H1 (cell line): ENCODE measurements around the gene TEX48. TPM values are rescaled to one million over a fixed set of nuclear protein-coding genes. Genes with fewer than 3 reads are reported as not detected.

Experiments
- CTCF ChIA-PET: fragments of 300-600 bp; sonication (Branson Sonifier 250); formaldehyde crosslinking; loops from one replicate; lab custom pipeline; 2021; ENCODE audit not compliant: partially characterized antibody; lab: Charles Lee
- POLR2A ChIA-PET: fragments of 300-600 bp; sonication (Branson Sonifier 250); formaldehyde crosslinking; loops from one replicate; lab custom pipeline; 2021; ENCODE audit warnings: inconsistent platforms; ENCODE audit not compliant: partially characterized antibody; lab: Charles Lee
- DNase-seq, 2 experiments: peaks; one replicate each; pipeline versions ENCODE4 v3.0.0 to v3.0.0-alpha.2; 2010 to 2022; ENCODE audit warnings: low spot score in 2 of 2, low read depth in 1 of 2, mixed read lengths in 1 of 2
- FAIRE-seq: peaks from 2 replicates; lab custom pipeline; 2011; peaks lifted over from hg19 to GRCh38; lab: Jason Lieb, UNC
- H2AFZ ChIP-seq: 2 replicates; pipeline ENCODE4 v1.8.1; 2012; ENCODE audit warnings: low read length, inconsistent platforms
- H2AK5ac ChIP-seq: 2 replicates; pipeline ENCODE4 v1.6.1; 2013; ENCODE audit warnings: low read depth, low read length
- H2BK120ac ChIP-seq: replicated peaks from 2 replicates; pipeline ENCODE3; 2013; ENCODE audit warnings: low read depth, low read length, inconsistent platforms
- H2BK12ac ChIP-seq: 2 replicates; pipeline ENCODE4 v1.6.1; 2013; ENCODE audit warnings: low read depth, low read length
- H2BK15ac ChIP-seq: 2 replicates; pipeline ENCODE4 v1.6.1; 2013; ENCODE audit warnings: low read length
- H2BK20ac ChIP-seq: 2 replicates; pipeline ENCODE4 v1.6.1; 2013; ENCODE audit warnings: low read length
- H2BK5ac ChIP-seq: 2 replicates; pipeline ENCODE4 v1.6.1; 2013; ENCODE audit warnings: low read depth, low read length
- H3K14ac ChIP-seq: 2 replicates; pipeline ENCODE4 v1.6.1; 2013; ENCODE audit warnings: inconsistent platforms; ENCODE audit not compliant: insufficient read length
- H3K18ac ChIP-seq: 2 replicates; pipeline ENCODE4 v1.6.1; 2013; ENCODE audit warnings: low read length; ENCODE audit errors: extremely low read depth
- H3K23ac ChIP-seq: 2 replicates; pipeline ENCODE4 v1.6.1; 2013; ENCODE audit warnings: inconsistent platforms; ENCODE audit not compliant: insufficient read length
- H3K23me2 ChIP-seq: 2 replicates; pipeline ENCODE4 v1.6.1; 2013; ENCODE audit warnings: low read depth, low read length
- H3K27ac ChIP-seq: 2 replicates; pipeline ENCODE4 v1.6.1; 2011; ENCODE audit warnings: low read depth, low read length, inconsistent platforms
- H3K27me3 ChIP-seq, 4 experiments: replicated peaks in 1 of 4; 1 replicate in 1 of 4; 2 replicates in 3 of 4; pipeline versions ENCODE4 v1.6.1 to v1.8.1; 2011 to 2013; ENCODE audit warnings: low read length in 3 of 4, mild to moderate bottlenecking in 3 of 4, inconsistent platforms in 2 of 4, mixed read lengths in 2 of 4, moderate library complexity in 1 of 4; ENCODE audit not compliant: control insufficient read depth in 3 of 4, insufficient read depth in 3 of 4; ENCODE audit errors: extremely low read depth in 1 of 4
- H3K36me3 ChIP-seq, 4 experiments: 2 replicates each; pipeline versions ENCODE4 v1.6.1 to v1.8.1; 2011 to 2013; ENCODE audit warnings: mild to moderate bottlenecking in 4 of 4, low read length in 3 of 4, moderate library complexity in 2 of 4, control low read depth in 1 of 4, inconsistent platforms in 1 of 4; ENCODE audit not compliant: insufficient read depth in 4 of 4, control insufficient read depth in 2 of 4
- H3K4ac ChIP-seq: replicated peaks from 2 replicates; pipeline ENCODE3; 2013; ENCODE audit warnings: low read length, low read depth, mixed read lengths, inconsistent platforms; ENCODE audit not compliant: insufficient read length
- H3K4me1 ChIP-seq, 4 experiments: replicated peaks in 1 of 4; 1 replicate in 1 of 4; 2 replicates in 3 of 4; pipeline versions ENCODE4 v1.6.1 to v1.8.1; 2011 to 2013; ENCODE audit warnings: low read length in 3 of 4, inconsistent platforms in 2 of 4, mixed read lengths in 1 of 4; ENCODE audit not compliant: insufficient read depth in 4 of 4, control insufficient read depth in 3 of 4
- H3K4me2 ChIP-seq, 2 experiments: 2 replicates each; pipeline versions ENCODE4 v1.6.1 to v1.8.1; 2011 to 2013; ENCODE audit warnings: low read depth in 2 of 2, low read length in 2 of 2, control low read depth in 1 of 2, inconsistent platforms in 1 of 2, mild to moderate bottlenecking in 1 of 2; ENCODE audit not compliant: insufficient read depth in 1 of 2
- H3K4me3 ChIP-seq, 4 experiments: fragments of 200-600, 300-600 bp in 1 of 4; sonication (generic), shearing (Covaris generic), sonication (Bioruptor Twin) in 1 of 4; 2 replicates each; pipeline versions ENCODE4 v1.5.1 to v1.8.1; 2011 to 2016; ENCODE audit warnings: low read length in 4 of 4, low read depth in 3 of 4, control low read depth in 2 of 4, inconsistent platforms in 2 of 4, mild to moderate bottlenecking in 2 of 4, mixed read lengths in 1 of 4, moderate library complexity in 1 of 4; ENCODE audit not compliant: insufficient read depth in 2 of 4; ENCODE audit errors: extremely low read depth in 1 of 4
- H3K56ac ChIP-seq: replicated peaks from 2 replicates; pipeline ENCODE3; 2013; ENCODE audit warnings: low read depth, mild to moderate bottlenecking, mixed read lengths, low read length, inconsistent platforms; ENCODE audit not compliant: insufficient read length
- H3K79me1 ChIP-seq: 2 replicates; pipeline ENCODE4 v1.6.1; 2013; ENCODE audit warnings: low read depth, low read length, control low read depth
- H3K79me2 ChIP-seq, 2 experiments: 2 replicates each; pipeline versions ENCODE4 v1.6.1 to v1.8.1; 2012 to 2013; ENCODE audit warnings: low read length in 2 of 2, mild to moderate bottlenecking in 2 of 2, inconsistent platforms in 1 of 2; ENCODE audit not compliant: insufficient read depth in 2 of 2, control insufficient read depth in 1 of 2
- H3K9ac ChIP-seq, 4 experiments: replicated peaks in 1 of 4; 1 replicate in 1 of 4; 2 replicates in 3 of 4; pipeline versions ENCODE4 v1.6.1 to v1.8.1; 2011 to 2013; ENCODE audit warnings: low read depth in 3 of 4, low read length in 3 of 4, control low read depth in 2 of 4, mild to moderate bottlenecking in 2 of 4, moderate library complexity in 2 of 4, inconsistent platforms in 1 of 4; ENCODE audit errors: extremely low read depth in 1 of 4
- H3K9me3 ChIP-seq, 2 experiments: 2 replicates each; pipeline versions ENCODE4 v1.6.1 to v1.8.1; 2012 to 2013; ENCODE audit warnings: mild to moderate bottlenecking in 2 of 2, moderate library complexity in 2 of 2, control low read depth in 1 of 2, inconsistent platforms in 1 of 2, low read depth in 1 of 2, low read length in 1 of 2, mixed read lengths in 1 of 2; ENCODE audit not compliant: insufficient read depth in 2 of 2
- H4K20me1 ChIP-seq, 2 experiments: replicated peaks in 1 of 2; 2 replicates each; pipeline versions ENCODE3 to v1.8.1; 2011 to 2013; ENCODE audit warnings: inconsistent platforms in 2 of 2, low read length in 2 of 2, mild to moderate bottlenecking in 1 of 2; ENCODE audit not compliant: insufficient read depth in 2 of 2, control insufficient read depth in 1 of 2
- H4K5ac ChIP-seq: 2 replicates; pipeline ENCODE4 v1.6.1; 2013; ENCODE audit warnings: low read length, low read depth, mixed read lengths, inconsistent platforms; ENCODE audit not compliant: insufficient read length
- H4K8ac ChIP-seq: 2 replicates; pipeline ENCODE4 v1.8.0; 2013; ENCODE audit warnings: mild to moderate bottlenecking, moderate library complexity, low read length, inconsistent platforms; ENCODE audit not compliant: insufficient read depth; ENCODE audit errors: extremely low read depth
- H4K91ac ChIP-seq: replicated peaks from 2 replicates; pipeline ENCODE3; 2013; ENCODE audit warnings: low read length, mixed read lengths, inconsistent platforms; ENCODE audit not compliant: insufficient read length
- CHD1 ChIP-seq: IDR thresholded peaks from 2 replicates; pipeline ENCODE4 v1.6.1; 2012; ENCODE audit warnings: low read depth, low read length, improper control_type of control experiment
- JUN ChIP-seq: IDR thresholded peaks from 2 replicates; pipeline ENCODE4 v1.6.1; 2011; ENCODE audit warnings: low read depth, mild to moderate bottlenecking, improper control_type of control experiment, low read length
- RXRA ChIP-seq: IDR thresholded peaks from 2 replicates; pipeline ENCODE4 v1.6.1; 2011; ENCODE audit warnings: low read depth, mild to moderate bottlenecking, low read length, moderate library complexity; ENCODE audit not compliant: insufficient read depth
- TAF7 ChIP-seq: optimal IDR thresholded peaks from 2 replicates; pipeline ENCODE3; 2011; ENCODE audit warnings: low read depth, mild to moderate bottlenecking, inconsistent platforms, low read length, moderate library complexity, borderline replicate concordance
- WGBS, 2 experiments: shearing (Covaris generic) in 1 of 2; methylation state at CpG; one replicate each; pipeline versions ENCODE4 v1.1.6 to v1.1.7; 2013 to 2015; ENCODE audit warnings: low lambda C conversion rate in 2 of 2, mixed read lengths in 2 of 2, inconsistent platforms in 1 of 2, low coverage in 1 of 2, missing lambda C conversion rate in 1 of 2; ENCODE audit not compliant: insufficient replicate concordance in 2 of 2, insufficient coverage in 1 of 2, insufficient read length in 1 of 2; ENCODE audit errors: extremely low coverage in 1 of 2, missing lambda C conversion rate in 1 of 2; 5-methylcytosine and 5-hydroxymethylcytosine counted together
- polyA plus RNA-seq, 7 experiments: library from polyadenylated mRNA; depleted of rRNA in 3 of 7; stranded (reverse) in 5 of 7; unstranded in 2 of 7; fragments of >200 nt in 5 of 7; fragments of 200-250 nt in 2 of 7; gene quantifications; 1 replicate in 5 of 7; 2 replicates in 1 of 7; 4 replicates in 1 of 7; pipeline versions ENCODE4 v1.2.1 to v1.2.3, GENCODE V29; 2011 to 2013; ENCODE audit warnings: missing spikeins in 2 of 7, mixed read lengths in 2 of 7
- total RNA-seq: library from RNA; stranded (reverse); fragmentation: NEBNext Ultra II Directional; extraction: Animal tissue kit (Norgen Biotek cat#: 25700); gene quantifications from 2 replicates; pipeline ENCODE4 v1.2.1, GENCODE V29; 2021

Gene TEX48
- total and polyA plus RNA-seq, 2 of the 8 experiments (the other 6 are each of a cell fraction or from before 2014, with no cell fraction given), result not detected

GRCh38 chr9:114717908-114718486, 36.0 kb upstream of the TEX48 start:
- no peak overlapping the region for H2AFZ ChIP-seq
- H3K27me3 ChIP-seq, result no peaks in the 10 kb centered on the region; a peak in 2 of 7 replicates
- no peak overlapping the region for H2BK12ac ChIP-seq
- no peaks in the 10 kb centered on the region for H3K79me2 ChIP-seq
- no peak overlapping the region for H3K23ac ChIP-seq
- H3K56ac ChIP-seq, result no peak overlapping the region
- no peak overlapping the region for H2BK5ac ChIP-seq
- no peak for FAIRE-seq
- H4K20me1 ChIP-seq, result no peaks in the 10 kb centered on the region
- H2BK20ac ChIP-seq, result no peak overlapping the region
- H3K4me2 ChIP-seq, result no peak overlapping the region
- no peak overlapping the region for H2BK120ac ChIP-seq
- no peaks in the 10 kb centered on the region for H3K36me3 ChIP-seq
- no peak overlapping the region for H4K5ac ChIP-seq
- ChIA-PET POLR2A (no interaction called here), CTCF (interaction anchor here (0.8 kb wide), 1 partner anchor 11 kb away, joined by 3 read pairs; no protein-coding TSS in a partner anchor)
- no peak overlapping the region for H3K9ac ChIP-seq
- H4K8ac ChIP-seq, result no peak overlapping the region
- H3K4ac ChIP-seq, result no peak overlapping the region
- no peaks in the 10 kb centered on the region for H3K4me1 ChIP-seq
- H3K9me3 ChIP-seq, result no peaks in the 10 kb centered on the region
- no peak overlapping the region for H2AK5ac ChIP-seq
- H2BK15ac ChIP-seq, result no peak overlapping the region
- no peak overlapping the region for H3K27ac ChIP-seq
- no peaks in the 10 kb centered on the region for H3K79me1 ChIP-seq
- H3K14ac ChIP-seq, result no peak overlapping the region
- DNase-seq, result no peak
- no peaks in the 10 kb centered on the region for H3K23me2 ChIP-seq
- H4K91ac ChIP-seq, result no peak overlapping the region
- no peak overlapping the region for H3K18ac ChIP-seq
- 84% methylated on average over 3 of the region's 3 CpGs; no CpG with 5 or more reads in 1 of the 2 experiments for WGBS, 2 experiments
- no peak overlapping the region for H3K4me3 ChIP-seq
- no peak for TF ChIP-seq TAF7
- no peak for TF ChIP-seq CHD1
- TF ChIP-seq RXRA, result no peak
- no peak for TF ChIP-seq JUN
